Stimulated activated CD8-positive, alpha-beta memory T cell treated with anti-CD3 and anti-CD28 coated beads, Interleukin-15, amount 100 ng/mL, for 48 hours (primary cell): ENCODE measurements around the gene ADCY5.
"Not testable (repeated sequence)": the region's sequence is repeated elsewhere in the genome, so short reads cannot be mapped to it uniquely, and the experiment has no call there.

Experiments used
- DNase-seq, 2 donors: peaks; one replicate each; pipeline ENCODE4 v3.0.0-alpha.2; 2020; ENCODE audit warnings: low read depth in 2 of 2

Gene ADCY5

DNA sequence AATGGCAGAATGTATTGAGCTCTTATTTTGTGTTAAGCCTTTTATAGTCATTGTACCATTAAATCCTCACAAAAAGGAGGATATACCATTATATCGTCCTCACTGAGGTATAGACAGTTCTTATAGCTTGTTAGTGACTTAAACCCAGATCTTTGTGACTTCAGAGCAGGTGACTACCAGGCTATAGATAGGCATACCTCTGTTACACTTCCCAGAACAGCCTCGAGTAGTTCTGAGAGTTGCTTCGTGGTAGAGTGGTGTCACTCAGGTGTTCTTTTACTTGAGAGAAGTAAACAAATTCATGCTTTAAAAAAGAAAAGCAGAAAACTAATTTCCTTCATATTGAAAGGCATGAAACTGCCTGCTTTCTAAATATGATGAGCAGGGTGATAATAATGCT, 187.2 kb downstream of the ADCY5 start:
- DNase-seq = no peak

DNA sequence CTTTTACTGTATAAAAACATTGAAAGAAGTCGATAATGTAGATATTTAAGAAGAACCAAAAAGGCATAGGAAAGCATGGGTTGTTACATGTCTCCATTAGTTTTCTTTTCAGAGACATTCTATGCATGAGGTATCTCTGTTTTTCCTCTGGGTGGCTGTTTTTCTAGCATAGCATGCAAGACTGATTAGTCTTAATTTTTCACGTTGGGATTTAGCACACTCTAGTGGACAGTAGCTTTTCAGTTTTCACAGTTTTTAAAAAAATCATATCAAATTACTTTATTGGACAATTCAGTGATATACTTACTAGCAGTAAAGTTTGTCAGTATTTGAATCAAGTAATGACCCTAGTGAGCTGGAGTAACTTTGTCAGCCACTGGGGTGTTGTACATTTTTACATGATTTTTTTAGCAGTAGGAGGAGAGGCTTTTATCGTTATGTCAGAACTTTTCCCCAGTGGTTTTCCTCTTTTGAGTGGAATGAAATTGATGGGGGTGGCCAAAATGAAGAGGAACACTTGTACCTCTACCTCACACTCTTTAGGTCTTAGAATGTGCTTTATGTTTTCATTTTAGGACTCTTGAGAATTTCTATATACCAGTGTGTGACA, 190.0 kb downstream of the ADCY5 start:
- no peak for DNase-seq

- DNase-seq = no peak
Observed at GRCh38 chr3:123258359-123258758, 190.5 kb downstream of the ADCY5 start.

GRCh38 chr3:123256256-123256655, 192.6 kb downstream of the ADCY5 start:
- DNase-seq = no peak

GRCh38 chr3:123246866-123247265, 202.0 kb downstream of the ADCY5 start:
- no peak for DNase-seq

DNA sequence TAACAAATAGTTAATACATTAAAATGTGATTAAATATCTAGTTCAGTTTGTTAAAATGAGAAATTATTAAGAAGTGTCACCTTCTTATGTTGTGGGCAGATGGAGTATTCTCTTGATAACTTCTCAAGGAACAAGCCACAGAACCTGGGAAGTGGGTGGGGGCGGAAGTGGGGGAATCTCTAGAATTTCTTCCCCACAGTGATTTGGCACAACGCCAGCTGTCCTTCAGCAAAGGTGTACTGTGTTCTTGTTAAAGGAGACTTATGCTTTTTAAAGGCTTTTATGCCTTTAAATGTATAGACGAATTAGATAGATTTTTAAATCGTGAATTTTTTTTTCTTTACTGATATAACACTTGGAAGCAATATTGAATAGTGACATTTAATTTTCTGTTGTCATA, 204.8 kb downstream of the ADCY5 start:
- no peak for DNase-seq

DNA sequence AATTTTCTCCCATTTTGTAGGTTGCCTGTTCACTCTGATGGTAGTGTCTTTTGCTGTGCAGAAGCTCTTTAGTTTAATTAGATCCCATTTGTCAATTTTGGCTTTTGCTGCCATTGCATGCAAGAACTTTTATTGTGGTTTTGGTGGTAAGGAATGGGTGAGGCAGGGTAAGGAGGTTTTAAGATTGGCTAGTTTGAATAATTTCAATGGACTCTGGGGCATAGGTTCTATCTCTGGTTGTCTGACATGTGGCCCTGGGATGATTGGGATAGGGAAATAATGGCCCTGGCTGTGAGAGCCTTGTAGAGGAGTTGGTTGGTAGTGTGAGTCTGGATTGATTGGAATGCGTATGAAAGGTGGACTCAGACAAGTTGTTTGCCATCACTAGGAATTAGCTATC, 209.1 kb downstream of the ADCY5 start:
- no peak for DNase-seq

- DNase-seq = not testable (repeated sequence)
Observed at GRCh38 chr3:123239186-123239585, 209.7 kb downstream of the ADCY5 start.

GRCh38 chr3:123236902-123237301, 212.0 kb downstream of the ADCY5 start:
- no peak for DNase-seq
